ENCODE measurements around the gene TGM5.

DNA sequence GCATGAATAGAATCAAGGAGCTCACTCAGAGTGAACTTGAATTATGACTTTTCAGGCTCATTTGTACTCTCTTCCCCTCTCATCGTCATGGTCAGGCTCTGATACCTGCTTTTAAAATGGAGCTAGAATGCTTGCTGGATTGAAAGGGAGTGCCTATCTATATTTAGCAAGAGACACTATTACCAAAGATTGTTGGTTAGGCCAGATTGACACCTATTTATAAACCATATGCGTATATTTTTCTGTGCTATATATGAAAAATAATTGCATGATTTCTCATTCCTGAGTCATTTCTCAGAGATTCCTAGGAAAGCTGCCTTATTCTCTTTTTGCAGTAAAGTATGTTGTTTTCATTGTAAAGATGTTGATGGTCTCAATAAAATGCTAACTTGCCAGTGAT is 71.9 kb downstream of the TGM5 start:
- TF ChIP-seq EP300 (IDR thresholded peaks at IDR 0.05): no peak
- TF ChIP-seq, protein P1, sequence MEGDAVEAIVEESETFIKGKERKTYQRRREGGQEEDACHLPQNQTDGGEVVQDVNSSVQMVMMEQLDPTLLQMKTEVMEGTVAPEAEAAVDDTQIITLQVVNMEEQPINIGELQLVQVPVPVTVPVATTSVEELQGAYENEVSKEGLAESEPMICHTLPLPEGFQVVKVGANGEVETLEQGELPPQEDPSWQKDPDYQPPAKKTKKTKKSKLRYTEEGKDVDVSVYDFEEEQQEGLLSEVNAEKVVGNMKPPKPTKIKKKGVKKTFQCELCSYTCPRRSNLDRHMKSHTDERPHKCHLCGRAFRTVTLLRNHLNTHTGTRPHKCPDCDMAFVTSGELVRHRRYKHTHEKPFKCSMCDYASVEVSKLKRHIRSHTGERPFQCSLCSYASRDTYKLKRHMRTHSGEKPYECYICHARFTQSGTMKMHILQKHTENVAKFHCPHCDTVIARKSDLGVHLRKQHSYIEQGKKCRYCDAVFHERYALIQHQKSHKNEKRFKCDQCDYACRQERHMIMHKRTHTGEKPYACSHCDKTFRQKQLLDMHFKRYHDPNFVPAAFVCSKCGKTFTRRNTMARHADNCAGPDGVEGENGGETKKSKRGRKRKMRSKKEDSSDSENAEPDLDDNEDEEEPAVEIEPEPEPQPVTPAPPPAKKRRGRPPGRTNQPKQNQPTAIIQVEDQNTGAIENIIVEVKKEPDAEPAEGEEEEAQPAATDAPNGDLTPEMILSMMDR (IDR thresholded peaks at IDR 0.05): no peak
- no peak for TF ChIP-seq POLR2AphosphoS5 (IDR thresholded peaks at IDR 0.05)
